Measurements from ENCODE around the gene ASB13.

Gene ASB13

DNA sequence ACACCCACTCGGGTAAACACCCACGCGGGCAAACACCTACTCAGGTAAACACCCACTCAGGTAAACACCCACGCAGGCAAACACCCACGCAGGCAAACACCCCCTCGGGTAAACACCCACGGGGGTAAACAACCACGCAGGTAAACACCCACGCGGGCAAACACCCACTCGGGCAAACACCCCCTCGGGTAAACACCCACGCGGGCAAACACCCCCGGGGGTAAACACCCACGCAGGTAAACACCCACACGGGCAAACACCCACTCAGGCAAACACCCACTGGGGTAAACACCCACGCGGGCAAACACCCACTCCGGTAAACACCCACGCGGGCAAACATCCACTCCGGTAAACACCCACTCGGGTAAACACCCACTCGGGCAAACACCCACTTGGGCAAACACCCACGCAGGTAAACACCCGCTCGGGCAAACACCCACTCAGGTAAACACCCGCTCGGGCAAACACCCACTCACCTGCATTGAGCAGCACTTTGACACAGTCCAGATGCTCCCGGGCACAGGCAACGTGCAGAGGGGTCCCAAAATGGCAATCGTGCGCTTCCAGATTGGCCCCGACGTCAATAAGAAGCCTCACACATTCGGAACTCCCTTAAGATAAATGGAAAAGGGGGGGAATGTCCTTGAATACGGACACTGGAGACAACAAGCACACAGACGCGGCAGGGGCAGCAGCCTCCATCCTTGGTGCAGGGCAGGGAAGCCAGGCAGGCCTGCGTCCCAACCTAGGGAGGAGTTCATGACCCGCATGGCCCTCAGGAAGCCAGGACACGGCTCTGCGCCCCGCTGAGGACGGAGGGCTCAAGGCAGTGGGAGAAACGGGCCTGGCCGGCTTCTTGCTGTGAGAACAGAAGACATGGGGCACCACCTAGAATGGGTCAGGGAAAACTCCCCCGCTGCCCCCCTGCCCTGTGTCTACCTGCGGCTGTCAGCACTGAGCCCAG lies 17.6 kb downstream of the ASB13 start:
- in situ Hi-C loops (cut with HindIII; ENCODE audit: low sequenced_read_pairs), result no loop called here

DNA sequence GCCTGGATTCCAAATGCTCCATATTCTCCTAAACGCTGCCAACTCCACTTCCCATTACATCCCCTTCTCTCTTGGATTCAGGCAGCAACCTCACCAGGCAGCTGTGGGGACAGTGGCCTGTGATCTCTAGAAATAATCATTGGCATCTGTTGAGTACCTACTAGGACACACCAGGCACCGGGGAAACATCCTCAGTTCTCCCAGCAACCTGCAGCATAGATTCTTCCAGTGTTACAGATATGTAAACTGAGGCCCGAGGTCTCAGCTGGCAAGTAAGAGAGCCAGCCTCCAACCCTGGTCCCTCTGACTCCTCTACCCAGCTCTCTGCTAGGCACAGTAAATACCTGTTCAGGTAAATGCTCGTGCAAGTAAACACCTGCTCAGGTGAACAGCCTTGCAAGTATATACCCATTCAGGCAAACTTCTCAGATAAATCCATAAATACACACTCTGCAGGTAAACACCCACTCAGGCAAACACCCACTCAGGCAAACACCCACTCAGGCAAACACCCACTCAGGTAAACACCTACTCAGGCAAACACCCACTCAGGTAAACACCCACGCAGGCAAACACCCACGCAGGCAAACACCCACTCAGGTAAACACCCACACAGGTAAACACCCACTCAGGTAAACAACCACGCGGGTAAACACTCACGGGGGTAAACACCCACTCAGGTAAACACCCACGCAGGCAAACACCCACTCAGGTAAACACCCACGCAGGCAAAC lies 18.7 kb downstream of the ASB13 start:
- in situ Hi-C loops (cut with HindIII; ENCODE audit: low sequenced_read_pairs), result no loop called here

DNA sequence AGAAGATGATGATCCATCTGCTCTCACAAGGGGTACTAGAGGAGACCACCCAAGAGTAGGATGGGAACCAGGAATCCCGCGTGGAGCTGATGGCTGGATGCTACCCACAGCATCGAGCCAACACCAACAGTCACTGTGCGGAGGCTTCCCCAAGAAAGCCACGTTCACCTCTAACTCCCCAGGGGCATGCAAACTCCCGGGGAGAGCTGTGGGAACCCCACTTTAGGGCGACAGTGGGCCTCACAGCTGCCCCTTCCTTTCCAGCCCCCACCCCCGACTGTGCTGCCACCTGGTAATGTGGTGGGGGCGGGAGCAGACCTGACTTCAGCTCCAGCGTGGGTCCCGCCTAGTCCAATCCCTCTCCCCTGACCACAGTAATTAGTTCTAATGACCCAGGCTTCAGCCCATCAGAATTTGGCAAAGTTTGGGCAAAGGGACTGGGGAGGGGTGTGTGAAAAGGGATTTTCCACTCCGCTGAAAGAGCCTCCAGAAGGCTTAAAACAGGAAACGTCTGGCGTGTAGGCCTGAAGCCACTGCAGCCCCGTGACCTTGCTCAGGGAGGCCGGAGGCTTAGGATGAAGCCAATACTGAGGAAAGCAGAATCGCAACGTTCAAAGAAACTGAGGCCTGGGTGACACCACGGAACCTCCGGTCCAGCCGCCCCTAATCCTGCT lies 20.3 kb downstream of the ASB13 start:
- in situ Hi-C loops (cut with HindIII; ENCODE audit: low sequenced_read_pairs), result no loop called here

DNA sequence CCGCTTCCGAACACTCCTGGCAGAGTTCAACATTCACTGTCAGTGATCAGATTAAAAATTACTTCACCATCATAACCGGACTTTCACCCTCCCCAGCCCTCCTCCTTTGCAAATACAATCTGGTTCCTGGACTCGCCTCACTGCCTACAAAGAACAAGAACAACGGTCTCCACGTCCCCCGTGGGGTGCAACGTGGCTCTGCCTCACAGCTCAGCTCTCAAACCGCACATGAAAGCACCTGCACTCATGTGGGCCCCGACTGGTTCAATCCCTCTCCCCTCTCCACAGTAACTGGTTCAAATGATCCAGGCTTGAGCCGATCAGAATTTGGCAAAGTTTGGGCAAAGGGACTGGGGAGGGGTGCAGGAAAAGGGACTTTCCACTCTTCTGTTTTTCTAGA lies 21.0 kb downstream of the ASB13 start:
- in situ Hi-C loops (cut with HindIII; ENCODE audit: low sequenced_read_pairs), result no loop called here

DNA sequence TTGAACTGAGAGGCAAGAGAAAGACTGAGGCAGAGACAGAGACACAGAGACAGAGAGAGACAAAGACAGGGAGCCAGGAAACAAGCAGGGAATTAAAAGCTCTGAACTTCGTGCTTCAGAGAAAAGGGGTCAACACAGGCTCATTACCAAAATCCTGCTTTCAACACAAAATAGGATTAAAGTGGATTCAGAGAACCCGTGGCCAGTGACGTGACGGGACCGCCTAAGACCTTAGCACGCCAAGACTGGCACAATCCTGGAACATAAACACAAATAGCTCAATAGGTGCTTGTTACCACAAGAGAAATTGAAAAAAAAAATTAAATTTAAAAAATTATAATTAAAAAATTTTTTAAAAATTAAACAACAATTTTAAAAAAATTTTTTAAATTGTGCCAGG lies 21.5 kb downstream of the ASB13 start:
- in situ Hi-C loops (cut with HindIII; ENCODE audit: low sequenced_read_pairs), result no loop called here

DNA sequence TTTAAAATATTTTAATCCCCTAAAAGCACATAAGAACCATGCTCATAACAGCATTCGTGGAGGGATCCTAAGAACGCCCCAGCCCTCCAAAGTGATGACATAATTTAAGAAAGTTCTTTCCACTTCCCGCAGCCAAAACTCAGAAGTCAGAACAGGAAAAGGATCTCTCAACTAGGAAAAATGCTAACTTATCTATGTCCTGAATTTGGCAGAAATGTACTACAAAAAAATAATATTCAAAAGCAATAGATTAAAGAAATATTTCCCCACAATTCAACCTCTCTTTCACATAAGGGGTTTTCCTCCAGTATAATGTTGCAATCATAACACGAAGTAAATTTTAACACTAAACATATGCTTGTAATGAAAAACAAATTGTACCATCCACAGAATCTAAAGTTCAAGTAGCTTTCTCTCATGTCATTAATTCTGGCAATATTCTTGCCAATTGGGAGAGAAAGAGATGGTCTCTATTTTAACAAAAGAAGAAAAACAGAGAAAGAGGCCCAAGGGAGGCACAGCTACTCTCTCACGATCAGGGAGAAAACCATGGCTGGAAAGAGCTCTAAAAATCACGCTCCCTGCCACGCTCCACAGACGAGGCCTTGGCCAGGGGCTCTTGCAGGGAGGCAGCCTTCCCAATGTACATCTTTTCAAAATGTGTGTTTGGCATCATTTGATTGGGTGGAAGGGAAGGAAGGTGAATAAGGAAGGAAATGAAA lies 22.9 kb downstream of the ASB13 start:
- in situ Hi-C loops (cut with HindIII; ENCODE audit: low sequenced_read_pairs), result no loop called here

DNA sequence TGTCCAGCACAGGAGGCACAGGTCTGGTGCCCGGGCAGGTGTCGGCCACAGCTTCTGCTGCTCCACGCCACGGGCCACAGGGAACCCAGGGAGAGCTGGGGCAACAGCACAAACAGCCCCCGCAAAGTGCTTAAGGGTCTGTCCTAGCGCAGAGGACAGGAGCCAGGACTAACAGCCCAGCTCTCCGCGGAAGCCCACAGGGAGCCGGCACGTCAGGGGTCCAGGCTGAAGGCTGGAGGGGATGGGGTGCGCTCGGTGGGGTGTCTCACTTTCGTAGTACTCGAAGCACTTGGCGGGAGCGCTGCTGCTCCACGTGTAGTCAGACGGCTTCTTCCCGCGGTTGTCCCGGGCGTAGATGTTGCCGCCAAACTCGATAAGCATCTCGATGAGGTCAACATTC lies 24.9 kb downstream of the ASB13 start:
- in situ Hi-C loops (cut with HindIII; ENCODE audit: low sequenced_read_pairs), result no loop called here

DNA sequence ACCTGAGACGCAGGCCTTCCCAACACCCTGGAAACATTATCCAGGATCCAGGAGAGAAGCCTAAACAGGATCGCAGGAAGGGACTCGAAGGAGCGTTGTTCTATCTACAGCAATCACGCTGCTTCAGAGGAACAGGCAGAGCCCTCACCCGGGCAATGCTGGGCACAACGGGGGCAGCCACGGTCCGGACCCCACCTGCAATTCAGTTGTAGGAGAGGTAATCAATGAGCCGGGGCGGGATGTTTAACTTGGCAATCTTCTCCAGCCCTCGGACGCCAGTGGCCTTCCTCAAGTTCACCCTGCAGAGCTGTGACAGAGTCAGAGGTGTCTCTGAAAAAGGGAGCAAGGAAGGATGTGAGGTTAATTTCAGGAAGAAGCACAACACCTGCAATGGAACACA lies 25.9 kb downstream of the ASB13 start:
- in situ Hi-C loops (cut with HindIII; ENCODE audit: low sequenced_read_pairs), result no loop called here

DNA sequence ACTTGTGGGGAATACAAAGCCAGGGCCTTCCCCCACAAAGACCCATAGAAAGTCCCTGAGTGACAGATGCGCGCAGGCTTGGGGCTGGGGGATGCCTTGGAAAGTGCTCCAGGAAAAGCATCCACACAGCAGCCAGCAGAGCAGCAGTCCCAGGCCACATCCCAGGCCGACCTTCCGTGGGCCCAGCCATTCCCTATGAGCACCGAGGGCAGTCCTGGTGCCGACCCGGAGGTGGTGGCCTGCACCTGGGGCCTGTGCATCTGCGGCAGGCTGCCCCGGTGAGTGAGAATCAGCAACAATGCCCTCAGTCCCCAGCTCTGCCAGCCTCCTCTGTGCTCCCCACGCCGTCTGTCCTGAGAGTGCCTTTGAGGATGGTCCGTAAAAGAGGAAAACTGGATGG lies 26.4 kb downstream of the ASB13 start:
- in situ Hi-C loops (cut with HindIII; ENCODE audit: low sequenced_read_pairs), result no loop called here

DNA sequence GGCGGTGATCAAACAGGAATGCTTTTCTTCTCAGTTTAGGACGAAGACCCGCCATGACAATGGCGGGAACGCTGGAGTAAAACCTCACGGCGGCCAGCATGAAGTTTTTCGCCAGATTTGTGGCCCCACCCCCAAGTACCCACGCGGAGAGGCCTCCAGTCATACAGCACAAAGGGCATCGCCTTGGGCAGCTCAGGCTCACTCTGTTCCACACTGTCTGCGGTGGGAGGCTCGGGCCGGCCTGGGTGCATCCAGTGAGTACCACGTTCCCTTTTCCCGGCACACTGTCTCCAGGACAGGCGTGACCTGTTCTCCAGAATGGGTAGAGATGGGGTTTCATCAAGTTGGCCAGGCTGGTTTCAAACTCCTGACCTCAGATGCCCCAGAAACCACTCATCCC lies 27.3 kb downstream of the ASB13 start:
- in situ Hi-C loops (cut with HindIII; ENCODE audit: low sequenced_read_pairs), result no loop called here

DNA sequence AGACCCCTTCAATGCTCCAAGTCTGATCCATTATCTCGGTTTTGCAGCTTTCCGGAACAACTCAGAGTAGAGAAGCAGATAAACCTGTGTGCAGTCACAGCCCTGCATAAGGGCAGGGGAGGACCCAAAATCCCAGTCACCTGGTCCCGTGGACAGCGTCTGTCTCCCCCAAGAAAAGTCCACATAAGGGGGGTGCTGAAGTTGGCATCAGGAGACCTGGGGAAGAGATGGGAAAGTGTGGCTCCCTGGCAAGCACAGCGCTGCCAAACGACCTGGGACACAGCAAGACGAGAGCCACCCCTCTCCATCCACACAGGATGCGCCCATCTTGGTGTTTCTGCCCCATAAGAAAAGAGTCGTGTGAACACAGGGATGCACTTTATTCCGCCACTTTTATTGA lies 27.9 kb downstream of the ASB13 start:
- in situ Hi-C loops (cut with HindIII; ENCODE audit: low sequenced_read_pairs), result no loop called here

DNA sequence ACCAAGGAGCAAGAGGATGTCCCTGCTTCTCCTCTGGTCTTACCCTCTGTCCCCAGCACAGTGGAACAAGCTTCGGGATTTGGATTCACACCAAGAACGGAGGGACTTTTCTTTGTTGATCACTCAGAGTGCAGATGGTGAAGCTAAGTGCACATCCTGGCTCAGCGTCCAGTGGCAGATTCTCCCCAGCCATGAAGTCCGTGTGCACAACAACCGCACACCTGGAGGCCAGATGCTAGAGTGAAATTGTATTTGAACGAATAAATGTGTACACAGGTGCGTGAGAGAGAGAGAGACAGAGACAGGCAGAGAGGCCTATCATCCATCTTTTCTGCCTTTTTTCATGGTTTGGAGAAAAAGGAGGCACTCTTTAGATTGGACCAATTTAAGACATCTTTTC lies 31.5 kb downstream of the ASB13 start:
- in situ Hi-C loops (cut with HindIII; ENCODE audit: low sequenced_read_pairs), result no loop called here

DNA sequence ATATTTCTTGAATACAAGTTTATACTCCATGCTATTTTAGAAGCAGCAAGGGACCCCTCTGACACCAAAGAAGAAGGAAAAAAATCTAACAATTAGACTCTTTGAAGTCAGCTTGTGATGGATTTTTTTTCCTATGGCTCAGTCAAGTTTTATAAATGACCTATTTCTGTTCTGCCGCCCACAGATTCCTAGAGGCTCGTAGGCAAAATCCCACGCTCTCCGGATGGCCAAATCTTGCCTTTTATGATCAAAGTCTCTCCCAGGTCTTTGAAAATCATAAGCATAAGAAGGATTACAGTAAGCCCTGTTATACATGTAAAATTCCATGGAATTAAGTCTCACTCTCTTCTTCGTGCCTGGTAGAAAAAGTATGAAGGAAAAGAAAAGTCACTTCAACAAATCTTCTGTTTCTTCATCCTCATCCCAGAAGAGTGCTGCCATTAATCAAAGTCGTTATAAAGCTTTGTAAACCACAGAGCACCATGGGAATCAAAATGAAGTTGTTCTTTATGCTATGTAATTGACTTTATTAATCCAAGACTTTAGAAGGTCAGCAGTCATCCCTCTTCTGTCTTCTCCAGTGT lies 33.1 kb downstream of the ASB13 start:
- in situ Hi-C loops (cut with HindIII; ENCODE audit: low sequenced_read_pairs), result no loop called here

DNA sequence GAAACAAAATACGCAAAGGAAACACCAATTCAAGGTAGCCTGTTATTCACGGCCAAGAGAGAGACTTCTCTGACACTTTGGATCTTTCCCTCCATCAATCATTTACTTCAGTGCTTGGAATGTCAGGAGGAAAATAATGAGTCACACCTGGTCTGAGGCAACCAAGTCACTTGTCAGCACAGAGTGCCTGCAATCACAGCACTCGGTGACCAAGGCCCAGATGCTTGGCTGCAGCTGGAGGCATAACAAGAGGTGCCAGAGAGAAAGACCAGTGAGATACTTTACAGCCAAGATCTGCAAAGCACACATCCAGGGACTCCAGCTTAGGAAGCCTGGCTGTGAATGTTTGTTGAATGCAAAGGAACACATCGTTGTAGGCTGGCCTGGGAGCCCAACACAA lies 33.9 kb downstream of the ASB13 start:
- in situ Hi-C loops (cut with HindIII; ENCODE audit: low sequenced_read_pairs), result no loop called here

DNA sequence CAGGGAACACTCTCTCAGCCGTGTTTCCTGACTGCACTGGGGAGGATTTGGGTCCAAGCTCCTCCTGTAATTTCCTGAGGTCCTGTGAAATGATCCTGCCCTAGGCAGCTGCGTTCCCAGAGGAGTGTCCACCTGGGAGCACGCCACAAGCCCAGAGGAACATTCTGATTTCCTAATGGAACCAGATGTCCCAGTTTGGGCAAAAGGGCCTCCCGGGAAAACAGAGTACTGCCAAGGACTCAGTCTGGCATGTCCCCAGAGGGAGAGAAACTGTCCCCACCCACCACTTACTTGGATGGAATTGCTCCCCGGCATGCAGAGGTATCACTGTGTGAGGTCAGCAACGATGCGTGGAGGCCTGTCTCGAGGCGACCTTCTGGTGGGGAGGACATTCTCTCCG lies 34.5 kb downstream of the ASB13 start:
- in situ Hi-C loops (cut with HindIII; ENCODE audit: low sequenced_read_pairs), result no loop called here

DNA sequence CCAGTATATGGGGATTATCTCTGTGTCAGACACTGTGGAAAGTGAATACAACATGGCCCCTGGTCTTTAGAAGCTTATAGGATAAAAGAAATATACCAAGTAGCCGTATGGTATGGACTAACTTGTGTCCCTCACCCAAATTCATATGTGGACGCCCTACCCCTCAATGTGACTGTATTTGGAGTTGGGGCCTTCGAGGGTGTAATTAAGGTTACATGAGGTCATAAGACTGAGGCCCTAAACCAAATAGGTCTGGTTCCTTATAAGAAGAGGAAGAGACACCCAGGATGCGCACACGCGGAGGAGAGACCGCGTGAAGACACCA lies 36.3 kb downstream of the ASB13 start:
- in situ Hi-C loops (cut with HindIII; ENCODE audit: low sequenced_read_pairs), result no loop called here

DNA sequence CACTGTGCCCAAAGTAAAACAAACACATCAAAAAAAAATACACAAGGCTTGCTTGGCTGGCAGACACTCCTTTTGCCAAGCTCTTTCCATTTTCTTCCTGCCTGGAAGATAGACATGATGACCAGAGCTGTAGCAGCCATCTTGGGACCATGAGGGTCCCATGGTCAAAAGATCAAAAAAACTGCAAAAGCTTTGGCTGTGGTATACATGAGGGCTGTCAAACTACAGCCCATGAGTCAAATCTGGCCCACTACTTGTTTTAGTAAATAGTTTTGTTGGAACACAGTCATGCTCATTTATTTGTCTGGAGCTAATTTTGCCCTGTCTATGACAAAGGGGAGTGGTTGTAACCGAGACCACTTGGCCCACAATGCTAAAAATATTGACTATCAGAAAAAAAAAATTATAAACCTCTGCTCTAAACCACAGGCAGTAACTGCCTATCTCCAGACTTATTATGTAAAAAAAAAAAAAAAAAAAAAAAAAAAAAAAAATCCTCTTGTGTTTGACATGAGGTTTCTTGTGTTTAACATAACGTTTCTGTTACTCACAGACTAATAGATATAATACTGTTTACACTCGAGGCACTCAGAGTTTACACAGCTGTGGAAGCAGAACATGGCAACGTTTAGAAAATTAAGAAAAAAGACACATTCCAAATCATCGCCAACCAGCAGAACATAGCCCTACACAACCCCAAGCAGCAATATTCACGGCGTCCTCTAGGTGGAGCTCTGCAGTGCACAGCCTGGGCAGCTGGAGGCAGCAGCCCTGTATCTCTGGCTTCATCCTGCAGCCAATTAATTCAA lies 36.9 kb downstream of the ASB13 start:
- in situ Hi-C loops (cut with HindIII; ENCODE audit: low sequenced_read_pairs), result no loop called here

DNA sequence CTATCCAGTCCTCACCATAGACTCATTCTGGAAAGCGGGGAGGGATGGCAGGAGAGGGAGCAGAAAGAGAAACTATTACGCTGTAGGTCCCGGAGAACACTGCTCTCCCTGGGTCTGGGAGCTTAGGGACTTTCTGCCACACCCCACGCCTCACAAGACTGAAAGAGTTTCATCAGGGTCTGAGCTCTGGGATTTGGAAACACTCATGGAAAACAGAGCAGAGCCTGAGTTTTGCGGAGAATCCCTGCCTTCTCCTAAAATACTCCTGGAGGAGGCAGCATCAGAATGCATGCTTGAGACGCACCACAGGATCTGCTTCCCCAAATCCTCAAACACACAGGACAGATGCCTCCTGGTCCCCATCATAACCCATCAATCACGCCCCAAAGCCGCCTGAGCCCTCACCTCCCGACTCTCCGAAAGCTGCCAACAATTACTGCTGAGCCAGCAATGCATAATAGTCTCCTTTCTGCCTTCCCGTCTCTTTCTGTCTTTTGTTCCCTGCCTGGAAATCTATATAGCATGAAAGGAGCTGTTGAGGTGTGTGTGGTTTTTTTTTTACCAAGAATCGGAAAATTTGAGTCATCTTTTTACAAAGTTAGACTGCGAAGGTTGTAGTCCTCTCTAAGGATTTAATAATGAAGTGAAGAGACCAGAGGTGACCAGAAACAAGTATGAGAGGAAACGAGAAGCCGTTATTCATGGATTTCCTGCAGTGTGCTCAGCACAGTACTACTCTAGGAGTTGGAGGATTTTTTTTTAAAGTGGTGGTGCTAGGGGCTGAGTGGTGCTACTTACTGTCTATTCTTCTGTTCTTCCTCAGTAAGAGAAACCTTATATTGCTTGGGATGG lies 37.7 kb downstream of the ASB13 start:
- in situ Hi-C loops (cut with HindIII; ENCODE audit: low sequenced_read_pairs), result no loop called here

DNA sequence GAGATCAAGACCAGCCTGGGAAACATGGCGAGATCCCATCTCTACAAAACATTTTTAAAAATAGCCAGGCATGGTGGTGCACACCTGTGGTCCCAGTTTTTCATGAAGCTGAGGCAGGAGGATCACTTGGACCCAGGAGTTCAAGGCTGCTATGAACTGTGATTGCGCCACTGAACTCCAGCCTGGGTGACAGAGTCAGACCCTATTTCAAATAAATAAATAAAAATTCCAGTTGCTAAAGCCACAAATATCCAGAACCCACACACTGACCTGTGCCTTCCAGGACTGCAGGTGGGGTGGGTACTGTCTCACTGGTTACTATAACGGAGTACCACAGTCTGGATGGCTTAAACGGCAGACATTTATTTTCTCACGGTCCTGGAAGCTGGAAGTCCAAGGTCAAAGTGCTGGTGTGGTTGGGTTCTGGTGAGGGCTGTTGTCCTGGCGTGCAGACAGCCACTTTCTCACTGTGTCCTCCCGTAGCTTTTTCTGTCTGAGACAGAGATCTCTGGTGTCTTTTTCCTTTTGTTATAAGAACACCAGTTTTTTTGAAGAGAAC lies 38.8 kb downstream of the ASB13 start:
- in situ Hi-C loops (cut with HindIII; ENCODE audit: low sequenced_read_pairs), result no loop called here
